ENCODE data around the gene MAMDC4. TPM values are rescaled to one million over a fixed set of nuclear protein-coding genes. Genes with fewer than 3 reads are reported as not detected.

Gene MAMDC4
- total and polyA plus RNA-seq, 2 of the 13 experiments (the other 11 are each of a cell fraction or from before 2014, with no cell fraction given), result 6.0 to 6.8 TPM

GRCh38 chr9:136849960-136850865 is 1.9 kb upstream of the MAMDC4 start (continued):
- peak; percentile 14 for TF ChIP-seq ZNF407 (CRISPR knock-in tag; IDR thresholded peaks at IDR 0.05; ENCODE audit: not compliant biosample characterization)
- 0 out of 2 replicates have a peak, but pooled peaks have one; percentile 56 for TF ChIP-seq ZNF761 (CRISPR knock-in tag; conservative IDR thresholded peaks at IDR 0.05)
- no peak for TF ChIP-seq SOX13 (IDR thresholded peaks at IDR 0.05)
- 0 out of 4 replicates have a peak, but pooled peaks of 1 of the 2 experiments have one; percentile 64 for TF ChIP-seq SOX13 (CRISPR knock-in tag; conservative IDR thresholded peaks at IDR 0.05 in 1 of 2, IDR thresholded peaks at IDR 0.05 in 1 of 2)
- TF ChIP-seq KDM2A (CRISPR knock-in tag; IDR thresholded peaks at IDR 0.05; ENCODE audit: borderline replicate concordance, low read depth), result 0 out of 2 replicates have a peak, but pooled peaks have one; percentile 13
- no peak for TF ChIP-seq NFE2L1 (CRISPR knock-in tag; IDR thresholded peaks at IDR 0.05; ENCODE audit: borderline replicate concordance)
- peak; percentile 87 for TF ChIP-seq AGO1 (IDR thresholded peaks at IDR 0.05; ENCODE audit: low read depth, low read length, poor library complexity, severe bottlenecking)
